ENCODE data around the gene SLC2A10.
A peak's percentile ranks its signal among the peaks of the same experiment; 100 is the strongest.

SLC2A10 gene

GRCh38 chr20:46683011-46683667, 26.3 kb upstream of the SLC2A10 start:
- no peak overlapping the region for H3K27ac ChIP-seq (ENCODE audit: low read depth, low read length)
- peak overlapping the region; percentile 74 for H3K9ac ChIP-seq (ENCODE audit: low read length)

GRCh38 chr20:46683668-46683938, 25.8 kb upstream of the SLC2A10 start:
- Histone ChIP-seq H3K36me3 (ENCODE audit: control insufficient read depth, insufficient read depth, low read length) (peaks cover 33% of the 10 kb centered on the region), H3K9me3 (ENCODE audit: control insufficient read depth, insufficient read depth, low read depth, low read length) (no peaks in the 10 kb centered on the region), H3K27ac (ENCODE audit: low read depth, low read length) (no peak overlapping the region), H3K9ac (ENCODE audit: low read length) (peak overlapping the region; percentile 74), H3K27me3 (ENCODE audit: control insufficient read depth, insufficient read depth, low read length) (no peaks in the 10 kb centered on the region), H3K4me1 (ENCODE audit: control insufficient read depth, insufficient read depth, low read length) (peaks cover 37% of the 10 kb centered on the region), H3K4me3 (ENCODE audit: low read depth, low read length) (peak overlapping the region; percentile 72)

More at GRCh38 chr20:46683011-46683667, 26.3 kb upstream of the SLC2A10 start:
- Histone ChIP-seq H3K36me3 (ENCODE audit: control insufficient read depth, insufficient read depth, low read length) (peaks cover 33% of the 10 kb centered on the region), H3K4me1 (ENCODE audit: control insufficient read depth, insufficient read depth, low read length) (peaks cover 35% of the 10 kb centered on the region), H3K9me3 (ENCODE audit: control insufficient read depth, insufficient read depth, low read depth, low read length) (no peaks in the 10 kb centered on the region), H3K27me3 (ENCODE audit: control insufficient read depth, insufficient read depth, low read length) (no peaks in the 10 kb centered on the region), H3K4me3 (ENCODE audit: low read depth, low read length) (peak overlapping the region; percentile 72)

- H3K27me3 ChIP-seq (ENCODE audit: control insufficient read depth, insufficient read depth, low read length) = no peaks in the 10 kb centered on the region
- peak overlapping the region; percentile 74 for H3K9ac ChIP-seq (ENCODE audit: low read length)
- H3K27ac ChIP-seq (ENCODE audit: low read depth, low read length) = no peak overlapping the region
- peaks cover 37% of the 10 kb centered on the region for H3K4me1 ChIP-seq (ENCODE audit: control insufficient read depth, insufficient read depth, low read length)
- H3K9me3 ChIP-seq (ENCODE audit: control insufficient read depth, insufficient read depth, low read depth, low read length) = no peaks in the 10 kb centered on the region
- H3K4me3 ChIP-seq (ENCODE audit: low read depth, low read length) = peak overlapping the region; percentile 72
- H3K36me3 ChIP-seq (ENCODE audit: control insufficient read depth, insufficient read depth, low read length) = peaks cover 33% of the 10 kb centered on the region
These were observed 25.3 kb upstream of the SLC2A10 start for GRCh38 chr20:46683939-46684750.

GRCh38 chr20:46688151-46689081, 21.0 kb upstream of the SLC2A10 start:
- H3K27me3 ChIP-seq (ENCODE audit: control insufficient read depth, insufficient read depth, low read length) = no peaks in the 10 kb centered on the region
- H3K4me3 ChIP-seq (ENCODE audit: low read depth, low read length) = peak overlapping the region; percentile 82
- peak overlapping the region; percentile 72; the same call in 1 of the 2 replicates for H3K27ac ChIP-seq (ENCODE audit: low read depth, low read length)
- H3K4me1 ChIP-seq (ENCODE audit: control insufficient read depth, insufficient read depth, low read length) = peaks cover 14% of the 10 kb centered on the region
- no peaks in the 10 kb centered on the region for H3K9me3 ChIP-seq (ENCODE audit: control insufficient read depth, insufficient read depth, low read depth, low read length)
- peak overlapping the region; percentile 94 for H3K9ac ChIP-seq (ENCODE audit: low read length)
- H3K36me3 ChIP-seq (ENCODE audit: control insufficient read depth, insufficient read depth, low read length) = peaks cover 23% of the 10 kb centered on the region

- peak within 1 kb of the TSS; percentile 72; the same call in 1 of the 2 replicates for H3K27ac ChIP-seq (ENCODE audit: low read depth, low read length)
- H3K4me1 ChIP-seq (ENCODE audit: control insufficient read depth, insufficient read depth, low read length) = peaks cover 11% of the 10 kb centered on the region; the same call in 1 of the 2 replicates
- H3K9ac ChIP-seq (ENCODE audit: low read length) = peak within 1 kb of the TSS; percentile 94
- no peaks in the 10 kb centered on the region for H3K27me3 ChIP-seq (ENCODE audit: control insufficient read depth, insufficient read depth, low read length)
- H3K36me3 ChIP-seq (ENCODE audit: control insufficient read depth, insufficient read depth, low read length) = peaks cover 23% of the 10 kb centered on the region
- peak within 1 kb of the TSS; percentile 82 for H3K4me3 ChIP-seq (ENCODE audit: low read depth, low read length)
- no peaks in the 10 kb centered on the region for H3K9me3 ChIP-seq (ENCODE audit: control insufficient read depth, insufficient read depth, low read depth, low read length)
These were observed 20.2 kb upstream of the SLC2A10 start, which contains the start of gene TP53RK for GRCh38 chr20:46689082-46689753. TP53RK (minus strand) TSS chr20:46689444; CDS start chr20:46689414, 30 bp downstream.

GRCh38 chr20:46689754-46690085, 19.7 kb upstream of the SLC2A10 start:
- peaks cover 22% of the 10 kb centered on the region for H3K36me3 ChIP-seq (ENCODE audit: control insufficient read depth, insufficient read depth, low read length)
- H3K9ac ChIP-seq (ENCODE audit: low read length) = peak overlapping the region; percentile 82
- H3K27ac ChIP-seq (ENCODE audit: low read depth, low read length) = no peak overlapping the region; the same call in 1 of the 2 replicates
- no peaks in the 10 kb centered on the region for H3K27me3 ChIP-seq (ENCODE audit: control insufficient read depth, insufficient read depth, low read length)
- H3K9me3 ChIP-seq (ENCODE audit: control insufficient read depth, insufficient read depth, low read depth, low read length) = no peaks in the 10 kb centered on the region
- peaks cover 12% of the 10 kb centered on the region; the same call in 1 of the 2 replicates for H3K4me1 ChIP-seq (ENCODE audit: control insufficient read depth, insufficient read depth, low read length)
- peak overlapping the region; percentile 74 for H3K4me3 ChIP-seq (ENCODE audit: low read depth, low read length)

- Histone ChIP-seq H3K9ac (ENCODE audit: low read length) (no peak overlapping the region), H3K27me3 (ENCODE audit: control insufficient read depth, insufficient read depth, low read length) (no peaks in the 10 kb centered on the region), H3K4me3 (ENCODE audit: low read depth, low read length) (peak overlapping the region; percentile 74), H3K4me1 (ENCODE audit: control insufficient read depth, insufficient read depth, low read length) (peaks cover 12% of the 10 kb centered on the region; the same call in 1 of the 2 replicates), H3K9me3 (ENCODE audit: control insufficient read depth, insufficient read depth, low read depth, low read length) (no peaks in the 10 kb centered on the region), H3K27ac (ENCODE audit: low read depth, low read length) (no peak overlapping the region), H3K36me3 (ENCODE audit: control insufficient read depth, insufficient read depth, low read length) (peaks cover 15% of the 10 kb centered on the region)
These were observed 19.0 kb upstream of the SLC2A10 start for GRCh38 chr20:46690219-46691106.

GRCh38 chr20:46691196-46691595, 18.3 kb upstream of the SLC2A10 start:
- H3K9me3 ChIP-seq (ENCODE audit: control insufficient read depth, insufficient read depth, low read depth, low read length) = no peaks in the 10 kb centered on the region
- peaks cover 12% of the 10 kb centered on the region; the same call in 1 of the 2 replicates for H3K4me1 ChIP-seq (ENCODE audit: control insufficient read depth, insufficient read depth, low read length)
- H3K27me3 ChIP-seq (ENCODE audit: control insufficient read depth, insufficient read depth, low read length) = no peaks in the 10 kb centered on the region
- H3K9ac ChIP-seq (ENCODE audit: low read length) = no peak overlapping the region
- H3K36me3 ChIP-seq (ENCODE audit: control insufficient read depth, insufficient read depth, low read length) = peaks cover 8% of the 10 kb centered on the region
- H3K4me3 ChIP-seq (ENCODE audit: low read depth, low read length) = no peak overlapping the region
- no peak overlapping the region for H3K27ac ChIP-seq (ENCODE audit: low read depth, low read length)

- Histone ChIP-seq H3K27me3 (ENCODE audit: control insufficient read depth, insufficient read depth, low read length) (no peaks in the 10 kb centered on the region), H3K4me1 (ENCODE audit: control insufficient read depth, insufficient read depth, low read length) (0 out of 2 replicates have a peak, but pooled peaks cover 4% of the 10 kb centered on the region), H3K4me3 (ENCODE audit: low read depth, low read length) (no peak overlapping the region), H3K27ac (ENCODE audit: low read depth, low read length) (no peak overlapping the region), H3K9ac (ENCODE audit: low read length) (no peak overlapping the region), H3K9me3 (ENCODE audit: control insufficient read depth, insufficient read depth, low read depth, low read length) (no peaks in the 10 kb centered on the region), H3K36me3 (ENCODE audit: control insufficient read depth, insufficient read depth, low read length) (no peaks in the 10 kb centered on the region)
These were observed 15.0 kb upstream of the SLC2A10 start for GRCh38 chr20:46694484-46694883.
